PC-3 (cell line): ENCODE data around the gene MRC1. TPM values are rescaled to one million over a fixed set of nuclear protein-coding genes. Genes with fewer than 3 reads are reported as not detected.

ENCODE experiments used
- ATAC-seq: fragments of 200-7000 bp; cut with Tn5 transposase; 2 replicates; pipeline ENCODE4 v1.9.1; 2020; ENCODE audit warnings: mild to moderate bottlenecking, moderate library complexity
- BruUV-seq: library from RNA; stranded (reverse); fragments of 400-500 nt; replicated peaks from 2 replicates; lab custom pipeline; 2021; lab: Mats Ljungman, UMichigan
- CTCF ChIA-PET: fragments of 300-600 bp; sonication (Branson Sonifier 250); formaldehyde crosslinking; loops from one replicate; lab custom pipeline; 2022; ENCODE audit warnings: antibody characterized with exemption; lab: Charles Lee
- POLR2A ChIA-PET: fragments of 300-600 bp; sonication (Branson Sonifier 250); formaldehyde crosslinking; loops from one replicate; lab custom pipeline; 2022; ENCODE audit warnings: antibody characterized with exemption; ENCODE audit not compliant: unreplicated experiment; lab: Charles Lee
- DNase-seq: peaks from one replicate; pipeline ENCODE4 v3.0.0-alpha.2; 2015
- H2AFZ ChIP-seq: fragments of 300-600 bp; sonication (generic); 2 replicates; pipeline ENCODE4 v1.6.0; 2016; ENCODE audit warnings: antibody characterized with exemption, low read length
- H3F3A ChIP-seq: fragments of 300-600 bp; sonication (generic); one replicate; pipeline ENCODE4 v1.6.0; 2017; ENCODE audit warnings: antibody characterized with exemption, low read length, control low read depth, mild to moderate bottlenecking; ENCODE audit not compliant: unreplicated experiment
- H3K27ac ChIP-seq: fragments of 300-600 bp; sonication (generic); 2 replicates; pipeline ENCODE4 v1.5.1; 2016; ENCODE audit warnings: mild to moderate bottlenecking, low read length
- H3K27me3 ChIP-seq: fragments of 300-600 bp; sonication (generic); 2 replicates; pipeline ENCODE4 v1.6.1; 2016; ENCODE audit warnings: low read length, mixed read lengths
- H3K36me3 ChIP-seq: fragments of 300-600 bp; sonication (generic); 2 replicates; pipeline ENCODE4 v1.6.1; 2016; ENCODE audit warnings: low read depth, mixed run types, low read length, mixed read lengths
- H3K4me1 ChIP-seq: fragments of 300-600 bp; sonication (generic); 2 replicates; pipeline ENCODE4 v1.5.1; 2016; ENCODE audit warnings: low read length; ENCODE audit not compliant: insufficient read depth
- H3K4me2 ChIP-seq: fragments of 300-600 bp; sonication (generic); 2 replicates; pipeline ENCODE4 v1.6.0; 2016; ENCODE audit warnings: low read length
- H3K4me3 ChIP-seq: fragments of 300-600 bp; sonication (generic); 2 replicates; pipeline ENCODE4 v1.5.1; 2016; ENCODE audit warnings: mild to moderate bottlenecking, low read length, mixed read lengths
- H3K79me2 ChIP-seq: fragments of 300-600 bp; sonication (generic); 2 replicates; pipeline ENCODE4 v1.6.1; 2017; ENCODE audit warnings: low read length, mixed read lengths
- H3K9ac ChIP-seq: fragments of 300-600 bp; sonication (generic); 2 replicates; pipeline ENCODE4 v1.6.0; 2016; ENCODE audit warnings: mild to moderate bottlenecking, low read length
- H3K9me2 ChIP-seq: fragments of 300-600 bp; sonication (generic); replicated peaks from 2 replicates; pipeline ENCODE4 v1.6.1; 2016; ENCODE audit warnings: mixed run types, low read length, mixed read lengths
- H3K9me3 ChIP-seq: fragments of 300-600 bp; sonication (generic); 2 replicates; pipeline ENCODE4 v1.6.1; 2016; ENCODE audit warnings: low read length, mixed read lengths
- H4K20me1 ChIP-seq: fragments of 300-600 bp; sonication (generic); 2 replicates; pipeline ENCODE4 v1.6.1; 2016; ENCODE audit warnings: low read length, mixed read lengths
- CTCF ChIP-seq: fragments of 300-600 bp; sonication (generic); conservative IDR thresholded peaks from 2 replicates; pipeline ENCODE4 v1.5.1; 2017; ENCODE audit warnings: antibody characterized with exemption, low read depth, mild to moderate bottlenecking, low read length
- EZH2 ChIP-seq: fragments of 300-600 bp; sonication (generic); IDR thresholded peaks from one replicate; pipeline ENCODE4 v1.6.1; 2017; ENCODE audit warnings: antibody characterized with exemption, mild to moderate bottlenecking, low read length; ENCODE audit not compliant: unreplicated experiment
- EZH2phosphoT487 ChIP-seq: fragments of 300-600 bp; sonication (generic); IDR thresholded peaks from 2 replicates; pipeline ENCODE4 v1.6.1; 2018; ENCODE audit warnings: mild to moderate bottlenecking, antibody characterized with exemption, low read length, borderline replicate concordance
- intact Hi-C: fragments of 100-400 bp; cut with micrococcal nuclease; formaldehyde crosslinking; loops from 2 replicates; pipeline ENCODE4 v1.9.0; 2023
- total RNA-seq: library from RNA; depleted of rRNA; stranded (reverse); fragments of >200 nt; gene quantifications from 2 replicates; pipeline ENCODE4 v1.2.3, GENCODE V29; 2014

Gene MRC1
- total RNA-seq, 1 experiment from 2014 or later = not detected

- no peak overlapping the region for H3K27ac ChIP-seq
- no peak overlapping the region for H3K4me3 ChIP-seq
- TF ChIP-seq EZH2phosphoT487 (no peak), CTCF (peak; percentile 52; the same call in 1 of the 2 replicates)
- H3K27me3 ChIP-seq = no peaks in the 10 kb centered on the region
- no TSS peak for BruUV-seq
- no peak overlapping the region for H3K4me2 ChIP-seq
- ATAC-seq (peak; percentile 82), DNase-seq (peak; percentile 26)
- H2AFZ ChIP-seq = no peak overlapping the region
- CTCF ChIA-PET = no interaction called here
- H3K9me3 ChIP-seq = no peaks in the 10 kb centered on the region
- H3K79me2 ChIP-seq = no peaks in the 10 kb centered on the region
- POLR2A ChIA-PET = no interaction called here
- no peak overlapping the region for H3K9ac ChIP-seq
- H4K20me1 ChIP-seq = no peaks in the 10 kb centered on the region
- H3K9me2 ChIP-seq = no peaks in the 10 kb centered on the region
- no peaks in the 10 kb centered on the region for H3K36me3 ChIP-seq
- intact Hi-C loops = no loop called here
- H3K4me1 ChIP-seq = peaks cover 10% of the 10 kb centered on the region; the same call in 1 of the 2 replicates
- H3F3A ChIP-seq = no peaks in the 10 kb centered on the region
These were observed 3.1 kb upstream of the MRC1 start for GRCh38 chr10:17805921-17806577.

GRCh38 chr10:17811146-17811865 lies 2.2 kb downstream of the MRC1 start:
- Histone ChIP-seq H3K4me1 (no peaks in the 10 kb centered on the region), H3K36me3 (no peaks in the 10 kb centered on the region), H3K27me3 (no peaks in the 10 kb centered on the region), H3K4me3 (no peak overlapping the region), H4K20me1 (no peaks in the 10 kb centered on the region), H3K27ac (no peak overlapping the region), H3K9me3 (no peaks in the 10 kb centered on the region), H3K79me2 (no peaks in the 10 kb centered on the region), H3K4me2 (no peak overlapping the region), H3K9me2 (no peaks in the 10 kb centered on the region), H2AFZ (no peak overlapping the region), H3F3A (no peaks in the 10 kb centered on the region), H3K9ac (no peak overlapping the region)
- DNase-seq (no peak), ATAC-seq (no peak)
- intact Hi-C loops = no loop called here
- TF ChIP-seq CTCF (no peak), EZH2 (no peak)
- CTCF ChIA-PET = no interaction called here
- POLR2A ChIA-PET = no interaction called here
- BruUV-seq = no TSS peak

- Histone ChIP-seq H4K20me1 (no peaks in the 10 kb centered on the region), H3K4me3 (no peak overlapping the region), H3K9me3 (no peaks in the 10 kb centered on the region), H3K9ac (no peak overlapping the region), H2AFZ (no peak overlapping the region), H3K36me3 (no peaks in the 10 kb centered on the region), H3F3A (no peaks in the 10 kb centered on the region), H3K27me3 (no peaks in the 10 kb centered on the region), H3K27ac (no peak overlapping the region), H3K4me2 (no peak overlapping the region), H3K79me2 (no peaks in the 10 kb centered on the region), H3K4me1 (no peaks in the 10 kb centered on the region), H3K9me2 (no peaks in the 10 kb centered on the region)
- no peak for TF ChIP-seq EZH2
- TF ChIP-seq EZH2phosphoT487 = no peak
- no peak for TF ChIP-seq CTCF
- CTCF ChIA-PET = no interaction called here
- intact Hi-C loops = no loop called here
- POLR2A ChIA-PET = no interaction called here
- ATAC-seq (no peak), DNase-seq (no peak)
- no TSS peak for BruUV-seq
These were observed 5.8 kb downstream of the MRC1 start for GRCh38 chr10:17814973-17815372.
